Stimulated activated CD4-positive, alpha-beta T cell treated with anti-CD3 and anti-CD28 coated beads, Interleukin-2, amount 100 ng/mL, for 48 hours (primary cell): ENCODE results near the gene GNG2.

Experiments used
- DNase-seq, 2 donors: peaks; one replicate each; pipeline ENCODE4 v3.0.0-alpha.2; 2020

GNG2 gene

DNA sequence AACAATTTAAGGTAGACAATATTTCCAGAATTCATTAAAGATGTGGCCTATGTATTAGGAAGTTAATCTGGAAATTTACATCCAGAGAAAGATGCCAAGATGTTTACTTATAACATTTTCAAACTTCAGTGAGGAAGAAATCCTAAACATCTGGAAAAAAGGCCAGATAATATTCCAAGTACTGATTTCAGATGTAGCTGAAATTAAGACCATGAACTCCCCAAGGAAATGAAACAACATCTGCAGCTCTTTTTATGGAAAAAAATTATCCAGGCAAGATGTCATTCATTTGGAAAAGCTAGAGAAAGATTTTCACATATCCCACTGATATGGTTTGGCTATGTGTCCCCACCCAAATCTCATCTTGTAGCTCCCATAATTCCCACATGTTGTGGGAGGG, 35.0 kb downstream of the GNG2 start:
- DNase-seq: no peak

- no peak for DNase-seq
Measured at GRCh38 chr14:51897791-51898355, 37.5 kb downstream of the GNG2 start.

DNA sequence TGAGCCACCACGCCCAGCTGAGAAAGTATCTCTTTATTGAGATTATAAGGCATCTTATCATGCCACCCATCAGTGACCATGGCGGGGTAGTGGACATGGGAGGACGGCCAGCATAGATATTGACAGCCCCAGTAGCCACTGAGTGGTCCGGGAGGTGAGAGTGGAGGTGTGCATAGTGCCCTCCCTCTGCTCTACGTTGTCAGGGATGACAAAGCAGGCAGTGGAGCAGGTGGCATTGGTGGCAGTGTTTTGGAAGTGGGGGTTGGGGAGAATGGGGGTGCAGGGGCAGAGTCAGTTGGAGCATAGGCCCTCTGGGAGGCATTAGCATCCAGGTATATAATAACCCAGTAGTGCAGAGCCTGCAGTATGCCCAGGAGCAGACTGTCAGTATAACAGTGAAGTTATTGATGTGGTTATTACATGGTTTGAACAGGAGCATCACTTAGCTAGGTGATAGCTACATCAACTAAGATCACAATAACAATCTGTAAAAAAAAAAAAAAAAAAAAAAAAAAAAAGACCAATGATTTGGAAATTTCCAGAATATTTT, 41.1 kb downstream of the GNG2 start:
- DNase-seq: no peak

- DNase-seq: peak; percentile 33 to 37
Measured at GRCh38 chr14:51905656-51906121, 45.3 kb downstream of the GNG2 start.

DNA sequence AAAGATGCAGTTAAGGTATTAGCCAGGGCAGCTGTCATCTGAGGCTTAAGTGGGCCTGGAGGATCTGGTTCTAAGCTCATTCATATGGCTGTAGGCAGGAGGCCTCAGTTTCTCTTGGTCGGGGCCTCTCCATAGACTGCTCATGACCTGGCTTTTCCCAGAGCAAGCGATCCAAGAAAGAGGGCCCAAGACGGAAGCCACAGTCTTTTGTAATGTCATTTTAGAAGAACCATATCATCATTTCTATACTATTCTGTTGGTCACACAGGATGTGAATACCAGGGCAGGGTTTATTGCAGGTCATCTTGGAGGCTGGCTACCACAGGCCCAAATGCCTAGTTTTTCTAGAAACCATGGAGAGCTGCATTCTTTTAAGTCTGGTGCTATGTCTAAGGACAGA, 47.7 kb downstream of the GNG2 start:
- DNase-seq: no peak

DNA sequence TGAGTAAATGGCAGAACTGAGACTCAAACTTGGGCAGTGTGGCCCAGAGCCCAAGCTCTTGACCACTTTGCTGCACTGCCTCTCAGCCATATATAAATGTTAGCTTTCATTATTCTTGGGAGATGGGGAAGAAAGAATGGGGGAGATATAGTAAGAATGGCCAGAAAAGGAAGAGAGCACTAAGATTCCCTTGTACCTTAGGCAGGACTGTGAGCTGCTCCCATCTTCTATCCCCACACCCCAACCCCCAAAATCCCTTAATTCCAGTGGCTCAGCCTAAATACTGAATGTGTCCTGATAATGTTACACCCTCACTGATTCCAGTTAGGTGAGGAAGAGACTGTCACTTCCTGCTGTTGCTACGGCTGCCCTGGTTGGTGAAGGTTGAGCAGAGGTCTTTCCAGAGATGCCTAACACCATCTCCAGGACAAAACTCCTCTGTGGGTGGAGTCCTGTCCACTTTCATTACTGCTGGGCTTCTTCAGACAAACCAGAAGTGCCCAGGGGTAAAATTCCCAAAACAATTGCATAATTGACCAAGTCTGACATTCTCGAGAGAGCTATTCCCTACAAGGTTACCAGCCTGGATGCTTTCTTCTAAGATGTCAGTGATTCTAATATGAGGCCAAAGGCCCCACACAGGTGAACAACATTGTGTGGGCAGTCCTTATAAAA, 51.8 kb downstream of the GNG2 start:
- DNase-seq: no peak

DNA sequence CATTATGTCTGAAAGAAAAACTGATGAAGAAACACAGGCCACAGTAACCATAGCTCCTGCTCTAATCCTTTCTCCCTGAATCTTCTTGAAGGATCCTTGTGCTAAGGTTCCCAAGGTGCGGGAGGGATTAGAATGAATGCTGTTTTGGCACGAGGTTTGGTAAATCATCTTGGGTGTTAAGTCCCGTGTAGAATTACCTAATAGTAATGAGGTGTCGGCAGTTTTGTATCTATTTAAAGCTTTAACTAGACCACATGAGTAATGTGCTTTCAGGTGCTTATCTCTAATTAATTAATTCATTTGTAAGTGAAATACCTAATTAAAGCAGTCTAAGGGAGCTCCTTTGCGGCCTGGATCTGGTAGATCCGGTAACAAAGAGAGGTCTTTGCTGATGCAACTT, 53.9 kb downstream of the GNG2 start:
- DNase-seq: no peak

DNA sequence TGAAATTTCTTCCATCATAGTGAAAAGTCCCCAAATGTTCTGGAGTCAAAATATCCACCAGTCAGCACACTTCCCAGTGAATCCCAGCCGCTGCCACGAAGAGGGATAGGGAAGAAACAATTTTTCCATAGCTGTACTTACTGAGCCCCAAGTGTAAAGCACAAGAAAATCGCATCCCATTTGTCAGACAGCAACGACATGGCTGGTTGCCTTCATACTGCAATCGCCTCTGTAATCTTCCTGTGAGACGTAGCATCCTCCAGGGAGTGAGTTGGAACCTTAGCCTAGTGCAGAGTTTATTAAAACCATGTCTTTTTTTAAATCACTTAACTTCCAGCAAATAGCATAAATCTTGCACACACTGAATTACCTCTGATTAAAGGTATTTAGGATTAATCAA, 56.8 kb downstream of the GNG2 start:
- DNase-seq: no peak

GRCh38 chr14:51921026-51921425, 60.6 kb downstream of the GNG2 start:
- no peak for DNase-seq

GRCh38 chr14:51922624-51923023, 62.2 kb downstream of the GNG2 start:
- DNase-seq: no peak

GRCh38 chr14:51924600-51924999, 64.2 kb downstream of the GNG2 start:
- no peak for DNase-seq

DNA sequence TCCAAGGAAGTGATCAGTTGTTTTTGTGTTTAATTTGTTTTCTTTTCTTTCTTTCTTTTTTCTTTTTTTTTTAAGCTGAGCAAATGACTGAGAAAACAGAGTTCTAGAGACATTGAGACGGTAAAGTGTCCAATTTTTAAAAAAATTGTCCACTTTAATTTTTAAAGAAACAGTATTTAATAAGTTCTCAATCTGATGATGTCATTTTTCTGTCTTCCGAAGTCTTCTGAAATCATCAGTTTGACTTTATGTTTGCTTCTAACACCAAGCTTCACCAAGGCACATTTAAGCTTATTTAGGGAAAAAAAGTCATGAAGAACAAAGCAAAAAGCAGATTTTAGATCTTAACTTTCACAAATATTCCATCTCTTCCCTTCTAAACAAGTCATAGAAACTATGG, 65.6 kb downstream of the GNG2 start:
- no peak for DNase-seq

- no peak for DNase-seq
Measured at GRCh38 chr14:51926449-51926848, 66.0 kb downstream of the GNG2 start.

GRCh38 chr14:51928568-51928967, 68.2 kb downstream of the GNG2 start:
- no peak for DNase-seq

GRCh38 chr14:51929166-51929565, 68.8 kb downstream of the GNG2 start:
- no peak for DNase-seq

DNA sequence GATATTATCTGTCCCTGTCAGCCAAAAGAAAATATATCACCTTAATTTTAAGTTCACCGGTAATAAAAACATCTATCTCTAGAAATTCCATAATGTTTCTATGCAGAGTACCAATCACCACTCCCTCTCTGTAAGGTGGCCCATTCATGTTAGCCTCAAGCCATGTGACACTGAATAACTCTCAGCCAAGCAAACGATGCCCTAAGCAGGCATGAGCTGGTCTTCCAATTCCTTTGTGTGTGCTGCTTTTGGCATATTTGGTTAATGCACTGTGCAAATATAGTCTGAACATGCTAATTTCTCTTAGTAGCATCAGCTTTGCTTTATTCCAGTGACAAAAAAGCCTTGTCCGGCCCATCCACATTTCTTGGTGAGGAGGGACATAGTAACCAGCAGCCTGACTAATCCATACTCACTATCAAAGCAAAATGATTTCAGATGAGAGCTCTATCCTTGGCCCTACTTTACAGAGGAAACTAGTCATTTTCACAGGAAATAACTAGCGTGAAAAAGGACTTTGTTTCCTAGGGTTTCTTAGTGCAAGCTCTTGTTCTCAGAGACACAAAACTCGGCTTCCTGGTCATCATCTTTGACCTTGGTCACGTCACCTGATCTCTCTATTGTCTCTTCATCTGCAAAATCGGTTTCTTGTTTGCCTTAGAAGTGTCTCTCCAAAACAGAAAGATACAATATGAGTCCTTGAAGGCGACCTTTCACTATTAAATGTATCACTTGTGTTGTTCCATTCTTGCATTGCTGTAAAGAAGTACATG, 69.7 kb downstream of the GNG2 start:
- DNase-seq: no peak

DNA sequence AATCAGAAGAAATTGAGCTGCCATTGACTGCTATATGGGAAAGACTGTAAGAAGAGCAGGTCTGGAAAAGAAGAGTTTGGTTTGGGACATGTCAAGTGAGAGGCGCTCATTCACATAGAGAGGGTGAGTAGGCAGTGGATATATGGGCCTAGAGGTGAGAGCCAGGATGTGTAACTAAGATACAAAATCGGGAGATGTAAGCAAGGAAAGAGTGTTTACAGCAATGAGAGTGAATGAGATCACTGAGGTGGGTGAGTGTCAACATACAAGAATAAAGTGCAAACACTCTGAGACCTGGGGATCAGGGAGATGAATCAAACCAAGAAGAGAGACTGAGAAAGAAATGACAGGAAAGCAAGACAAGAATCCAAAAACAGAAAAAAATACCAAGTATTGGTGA, 70.9 kb downstream of the GNG2 start:
- DNase-seq: no peak

DNA sequence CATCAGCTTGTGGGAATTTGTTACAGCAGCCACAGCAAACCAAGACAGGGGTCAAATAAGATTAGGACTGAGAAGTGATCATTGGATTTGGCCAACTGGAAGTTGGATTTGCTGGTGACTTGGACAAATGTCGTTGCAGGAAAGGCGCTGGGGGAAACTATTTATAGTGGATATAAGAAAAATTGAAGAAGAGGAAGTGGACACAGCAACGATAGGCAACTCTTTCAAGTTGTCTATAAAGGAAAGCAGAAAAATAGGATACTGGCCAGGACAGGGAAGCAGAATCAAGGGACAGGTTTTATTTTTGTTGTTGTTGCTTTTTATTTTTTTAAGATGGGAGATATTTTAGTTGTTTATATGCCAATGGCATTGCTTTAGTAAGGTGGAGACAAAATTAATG, 72.8 kb downstream of the GNG2 start:
- DNase-seq: no peak

- no peak for DNase-seq
Measured at GRCh38 chr14:51938137-51938536, 77.7 kb downstream of the GNG2 start.

DNA sequence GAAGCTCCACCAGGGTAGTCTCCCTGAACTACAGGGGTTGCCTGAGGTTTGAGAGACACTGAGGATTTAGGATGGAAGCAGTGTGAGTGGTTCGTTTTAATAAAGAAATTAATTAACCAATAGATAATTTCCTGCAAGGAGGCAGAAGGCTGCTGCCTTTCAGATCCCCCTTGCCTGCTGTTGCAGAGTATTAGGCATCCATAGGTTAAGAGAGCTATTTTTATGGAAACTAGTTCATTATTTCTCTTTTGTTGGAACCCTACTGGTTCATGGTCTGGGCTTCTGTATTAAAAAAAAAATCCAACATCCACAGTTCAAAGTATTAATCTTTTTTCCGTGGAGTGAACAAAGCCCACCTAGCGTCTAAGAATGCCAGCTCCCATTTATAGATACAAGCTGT, 78.4 kb downstream of the GNG2 start:
- DNase-seq: no peak

- DNase-seq: no peak
Measured at GRCh38 chr14:51939226-51939625, 78.8 kb downstream of the GNG2 start.

GRCh38 chr14:51939755-51940301, 79.4 kb downstream of the GNG2 start:
- no peak for DNase-seq

DNA sequence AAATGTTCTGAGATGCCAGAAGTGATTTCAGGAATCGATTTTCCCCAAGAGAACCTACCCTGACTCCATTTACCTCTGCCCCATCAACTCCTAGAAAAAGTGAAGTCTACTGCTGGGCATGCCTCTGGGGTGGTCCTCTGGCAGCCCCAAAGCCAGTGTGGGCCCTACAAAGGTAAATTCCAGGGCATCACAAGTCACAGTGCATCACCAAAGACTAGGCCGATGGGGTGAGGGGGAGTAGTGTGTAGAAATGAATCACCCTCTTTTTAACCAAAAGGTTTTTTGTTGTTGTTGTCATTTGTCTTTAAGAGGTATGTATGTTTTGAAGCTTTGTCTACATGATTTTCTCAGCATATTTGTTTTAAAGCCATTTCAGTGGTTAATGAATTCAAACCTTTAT, 82.6 kb downstream of the GNG2 start:
- DNase-seq: no peak

GRCh38 chr14:51950007-51950406, 89.6 kb downstream of the GNG2 start:
- DNase-seq: no peak
